ENCODE results near the gene SEMA6B.

Gene SEMA6B

DNA sequence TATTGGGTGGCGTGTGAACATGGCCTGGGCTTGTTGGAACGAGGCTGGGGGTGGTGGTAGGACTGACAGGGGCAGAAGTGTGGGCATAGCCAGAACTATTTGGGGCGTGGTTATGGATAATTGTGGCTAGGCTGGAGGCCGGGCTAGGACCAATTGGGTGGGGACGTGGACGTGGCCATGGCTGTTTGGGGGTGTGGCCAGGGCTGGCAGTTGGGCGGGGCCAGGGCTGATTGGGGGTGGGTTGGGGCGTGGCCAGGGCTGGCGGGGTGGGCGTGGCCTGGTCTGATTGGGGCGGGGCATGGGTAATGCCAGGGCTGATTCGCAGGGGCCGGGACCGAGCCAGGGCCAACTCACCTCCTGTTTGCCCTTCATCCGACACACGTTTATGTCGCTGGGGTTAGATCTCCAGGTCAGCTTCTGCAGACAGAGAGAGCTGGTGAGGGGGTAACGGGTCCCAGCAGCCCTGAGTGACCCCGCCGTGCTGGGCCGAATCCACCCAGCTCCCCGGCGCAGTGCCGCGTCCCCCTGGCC lies 2.8 kb downstream of the SEMA6B start:
- Histone ChIP-seq H2BK120ac (ENCODE audit: insufficient read depth, low read length, poor library complexity) (no peak overlapping the region), H3K18ac (ENCODE audit: low read length) (no peak overlapping the region), H3K4me1 (ENCODE audit: control insufficient read depth in 1 of 2, insufficient read depth in 2 of 2, low read length in 2 of 2) (no peaks in the 10 kb centered on the region), H3K9me3 (ENCODE audit: insufficient read depth, low read depth, low read length) (no peaks in the 10 kb centered on the region), H2BK5ac (ENCODE audit: low read depth, low read length, poor library complexity) (no peak overlapping the region), H3K36me3 (ENCODE audit: control insufficient read depth in 1 of 2, insufficient read depth in 2 of 2, low read length in 2 of 2) (no peaks in the 10 kb centered on the region), H3K79me2 (ENCODE audit: control insufficient read depth, insufficient read depth, low read length, poor library complexity) (no peaks in the 10 kb centered on the region), H3K4ac (ENCODE audit: low read depth, low read length) (no peak overlapping the region), H4K8ac (ENCODE audit: low read depth, low read length) (no peak overlapping the region), H3K23ac (ENCODE audit: low read length) (no peak overlapping the region), H3K27me3 (ENCODE audit: insufficient read depth, low read length) (no peaks in the 10 kb centered on the region), H2AK5ac (ENCODE audit: low read length) (no peak overlapping the region), H3K79me1 (ENCODE audit: low read length) (no peaks in the 10 kb centered on the region), H4K12ac (ENCODE audit: low read depth, low read length) (no peak overlapping the region), H3K14ac (ENCODE audit: low read length) (no peak overlapping the region), H4K91ac (ENCODE audit: low read depth, low read length) (no peak overlapping the region), H3K27ac (ENCODE audit: low read depth, low read length) (no peak overlapping the region), H2BK12ac (ENCODE audit: low read length) (no peak overlapping the region), H3K4me2 (ENCODE audit: low read length) (no peak overlapping the region), H3K4me3 (ENCODE audit: low read depth, low read length) (no peak overlapping the region), H3K9ac (ENCODE audit: low read length) (no peak overlapping the region), H2AFZ (ENCODE audit: insufficient read depth, low read length, poor library complexity) (no peak overlapping the region)
- WGBS (ENCODE audit: extremely low coverage, insufficient coverage, insufficient read length), result no CpG with 5 or more reads among the region's 25 CpGs
- DNase-seq, result peak; percentile 33 to 55

DNA sequence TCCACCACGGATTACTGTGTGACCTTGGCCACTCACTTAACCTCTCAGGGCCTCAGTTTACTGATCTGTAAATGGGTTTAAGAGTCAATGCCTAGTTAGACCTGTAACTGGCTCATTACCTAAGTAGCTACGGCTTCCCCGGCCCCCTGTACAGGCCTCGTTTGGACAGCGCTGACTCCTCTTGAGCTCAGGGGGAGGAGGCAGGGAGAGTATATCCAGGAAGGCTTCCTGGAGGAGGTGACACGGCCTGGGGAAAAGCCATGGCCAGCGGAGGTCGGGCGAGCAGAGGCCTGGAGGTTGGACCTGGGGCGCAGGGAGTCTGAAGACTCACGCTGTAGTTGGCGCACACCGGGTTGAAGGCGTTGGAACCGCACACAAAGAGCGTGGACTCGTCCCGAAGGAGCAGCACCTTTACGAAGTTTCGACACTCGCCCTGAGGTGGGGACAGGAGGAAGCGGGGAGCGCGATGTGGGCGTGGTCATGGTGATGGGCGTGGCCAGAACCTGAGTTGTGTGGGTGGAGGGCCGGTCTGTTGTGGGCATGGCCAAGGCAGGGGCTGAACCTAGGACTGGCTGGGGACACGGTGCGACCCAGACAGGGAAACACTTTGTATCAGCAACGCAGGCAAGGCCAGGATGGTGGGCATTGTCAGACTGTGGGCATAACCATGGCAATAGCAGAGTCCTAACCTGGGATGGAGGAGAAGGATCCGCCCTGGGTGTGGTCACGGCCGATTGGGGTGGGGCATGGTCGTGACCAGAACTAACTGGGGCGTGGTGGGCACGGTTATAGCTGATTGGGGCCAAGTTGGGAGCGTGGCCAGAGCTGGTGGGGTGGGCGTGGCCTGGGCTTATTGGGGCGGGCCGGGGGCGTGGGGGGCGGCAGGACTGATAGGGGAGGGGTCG lies 3.6 kb downstream of the SEMA6B start:
- Histone ChIP-seq H3K4me3 (ENCODE audit: low read depth, low read length) (no peak overlapping the region), H3K18ac (ENCODE audit: low read length) (no peak overlapping the region), H3K9ac (ENCODE audit: low read length) (no peak overlapping the region), H2AK5ac (ENCODE audit: low read length) (no peak overlapping the region), H3K14ac (ENCODE audit: low read length) (no peak overlapping the region), H4K8ac (ENCODE audit: low read depth, low read length) (no peak overlapping the region), H3K27me3 (ENCODE audit: insufficient read depth, low read length) (no peaks in the 10 kb centered on the region), H3K9me3 (ENCODE audit: insufficient read depth, low read depth, low read length) (no peaks in the 10 kb centered on the region), H2BK5ac (ENCODE audit: low read depth, low read length, poor library complexity) (no peak overlapping the region), H4K91ac (ENCODE audit: low read depth, low read length) (no peak overlapping the region), H2BK12ac (ENCODE audit: low read length) (no peak overlapping the region), H3K79me2 (ENCODE audit: control insufficient read depth, insufficient read depth, low read length, poor library complexity) (no peaks in the 10 kb centered on the region), H3K36me3 (ENCODE audit: control insufficient read depth in 1 of 2, insufficient read depth in 2 of 2, low read length in 2 of 2) (no peaks in the 10 kb centered on the region), H2BK120ac (ENCODE audit: insufficient read depth, low read length, poor library complexity) (no peak overlapping the region), H3K4me1 (ENCODE audit: control insufficient read depth in 1 of 2, insufficient read depth in 2 of 2, low read length in 2 of 2) (no peaks in the 10 kb centered on the region), H3K4ac (ENCODE audit: low read depth, low read length) (no peak overlapping the region), H3K79me1 (ENCODE audit: low read length) (no peaks in the 10 kb centered on the region), H3K27ac (ENCODE audit: low read depth, low read length) (no peak overlapping the region), H4K12ac (ENCODE audit: low read depth, low read length) (no peak overlapping the region), H2AFZ (ENCODE audit: insufficient read depth, low read length, poor library complexity) (no peak overlapping the region), H3K4me2 (ENCODE audit: low read length) (no peak overlapping the region), H3K23ac (ENCODE audit: low read length) (no peak overlapping the region)
- peak in 1 of 2 donors; percentile 44 for DNase-seq
- no CpG with 5 or more reads among the region's 43 CpGs for WGBS (ENCODE audit: extremely low coverage, insufficient coverage, insufficient read length)

DNA sequence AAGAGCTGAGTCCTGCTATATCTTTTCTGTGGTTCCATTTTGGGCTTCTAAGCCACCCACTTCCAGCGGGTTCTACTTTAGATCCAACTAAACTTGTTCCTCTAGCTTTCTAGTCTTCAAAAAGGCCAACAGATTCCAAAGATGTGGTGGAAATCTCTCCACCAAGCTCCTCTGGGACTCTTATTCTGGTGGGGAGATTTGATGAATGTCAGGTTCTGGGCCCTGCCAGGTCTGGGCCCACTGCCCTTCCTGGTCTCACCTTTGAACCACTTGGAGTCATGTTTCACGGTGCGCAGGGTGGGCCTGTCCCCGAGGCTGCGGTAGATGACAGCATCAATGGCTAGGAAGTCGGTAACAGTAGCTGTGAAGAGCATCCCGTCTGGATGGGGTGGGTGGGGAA lies 4.8 kb downstream of the SEMA6B start:
- no peak overlapping the region for H2AK5ac ChIP-seq (ENCODE audit: low read length)
- H3K9me3 ChIP-seq (ENCODE audit: insufficient read depth, low read depth, low read length), result peaks cover 3% of the 10 kb centered on the region
- no peak overlapping the region for H4K12ac ChIP-seq (ENCODE audit: low read depth, low read length)
- H3K9ac ChIP-seq (ENCODE audit: low read length), result no peak overlapping the region
- no peak overlapping the region for H3K27ac ChIP-seq (ENCODE audit: low read depth, low read length)
- H2AFZ ChIP-seq (ENCODE audit: insufficient read depth, low read length, poor library complexity), result no peak overlapping the region
- no peaks in the 10 kb centered on the region for H3K79me1 ChIP-seq (ENCODE audit: low read length)
- no peaks in the 10 kb centered on the region for H3K79me2 ChIP-seq (ENCODE audit: control insufficient read depth, insufficient read depth, low read length, poor library complexity)
- H3K36me3 ChIP-seq (ENCODE audit: control insufficient read depth in 1 of 2, insufficient read depth in 2 of 2, low read length in 2 of 2), result no peaks in the 10 kb centered on the region
- no CpG with 5 or more reads among the region's 7 CpGs for WGBS (ENCODE audit: extremely low coverage, insufficient coverage, insufficient read length)
- no peak overlapping the region for H3K23ac ChIP-seq (ENCODE audit: low read length)
- DNase-seq, result no peak
- no peaks in the 10 kb centered on the region for H3K27me3 ChIP-seq (ENCODE audit: insufficient read depth, low read length)
- H3K4me1 ChIP-seq (ENCODE audit: control insufficient read depth in 1 of 2, insufficient read depth in 2 of 2, low read length in 2 of 2), result no peaks in the 10 kb centered on the region
- no peak overlapping the region for H2BK5ac ChIP-seq (ENCODE audit: low read depth, low read length, poor library complexity)
- no peak overlapping the region for H3K18ac ChIP-seq (ENCODE audit: low read length)
- H3K4me3 ChIP-seq (ENCODE audit: low read depth, low read length), result no peak overlapping the region
- H3K4me2 ChIP-seq (ENCODE audit: low read length), result no peak overlapping the region
- no peak overlapping the region for H2BK120ac ChIP-seq (ENCODE audit: insufficient read depth, low read length, poor library complexity)
- H4K91ac ChIP-seq (ENCODE audit: low read depth, low read length), result no peak overlapping the region
- H2BK12ac ChIP-seq (ENCODE audit: low read length), result no peak overlapping the region
- no peak overlapping the region for H3K4ac ChIP-seq (ENCODE audit: low read depth, low read length)
- H4K8ac ChIP-seq (ENCODE audit: low read depth, low read length), result no peak overlapping the region
- no peak overlapping the region for H3K14ac ChIP-seq (ENCODE audit: low read length)

DNA sequence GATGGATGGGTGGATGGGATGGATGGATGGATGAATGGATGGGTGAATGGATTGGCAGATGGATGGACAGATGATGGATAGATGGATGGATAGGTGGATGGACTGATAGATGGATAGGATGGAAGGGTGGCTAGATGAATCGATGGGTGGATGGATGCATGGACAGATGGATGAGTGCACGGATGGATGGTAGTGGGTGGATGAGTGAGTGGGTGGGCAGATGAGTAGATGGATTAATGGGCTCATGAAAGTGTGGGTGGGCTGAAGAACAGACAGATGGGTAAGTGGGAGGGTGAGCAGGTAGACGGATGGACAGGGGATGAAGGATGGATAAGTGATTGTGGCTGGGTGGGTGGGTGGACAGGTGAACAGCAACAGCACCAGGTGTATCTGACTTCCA lies 5.7 kb downstream of the SEMA6B start:
- Histone ChIP-seq H3K18ac (ENCODE audit: low read length) (no peak overlapping the region), H3K23ac (ENCODE audit: low read length) (no peak overlapping the region), H3K79me2 (ENCODE audit: control insufficient read depth, insufficient read depth, low read length, poor library complexity) (no peaks in the 10 kb centered on the region), H3K79me1 (ENCODE audit: low read length) (no peaks in the 10 kb centered on the region), H3K27me3 (ENCODE audit: insufficient read depth, low read length) (no peaks in the 10 kb centered on the region), H2AK5ac (ENCODE audit: low read length) (no peak overlapping the region), H3K4me3 (ENCODE audit: low read depth, low read length) (peak overlapping the region; percentile 26), H3K9ac (ENCODE audit: low read length) (no peak overlapping the region), H3K4me2 (ENCODE audit: low read length) (no peak overlapping the region), H3K4ac (ENCODE audit: low read depth, low read length) (no peak overlapping the region), H4K91ac (ENCODE audit: low read depth, low read length) (no peak overlapping the region), H2BK5ac (ENCODE audit: low read depth, low read length, poor library complexity) (no peak overlapping the region), H4K8ac (ENCODE audit: low read depth, low read length) (no peak overlapping the region), H3K4me1 (ENCODE audit: control insufficient read depth in 1 of 2, insufficient read depth in 2 of 2, low read length in 2 of 2) (no peaks in the 10 kb centered on the region), H2BK12ac (ENCODE audit: low read length) (no peak overlapping the region), H3K27ac (ENCODE audit: low read depth, low read length) (no peak overlapping the region), H3K9me3 (ENCODE audit: insufficient read depth, low read depth, low read length) (peaks cover 3% of the 10 kb centered on the region), H3K14ac (ENCODE audit: low read length) (no peak overlapping the region), H4K12ac (ENCODE audit: low read depth, low read length) (no peak overlapping the region), H3K36me3 (ENCODE audit: control insufficient read depth in 1 of 2, insufficient read depth in 2 of 2, low read length in 2 of 2) (no peaks in the 10 kb centered on the region), H2AFZ (ENCODE audit: insufficient read depth, low read length, poor library complexity) (no peak overlapping the region), H2BK120ac (ENCODE audit: insufficient read depth, low read length, poor library complexity) (no peak overlapping the region)
- no CpG with 5 or more reads among the region's 3 CpGs for WGBS (ENCODE audit: extremely low coverage, insufficient coverage, insufficient read length)
- no peak for DNase-seq
